ENCODE data around the gene FOXP1.

The FOXP1 gene

DNA sequence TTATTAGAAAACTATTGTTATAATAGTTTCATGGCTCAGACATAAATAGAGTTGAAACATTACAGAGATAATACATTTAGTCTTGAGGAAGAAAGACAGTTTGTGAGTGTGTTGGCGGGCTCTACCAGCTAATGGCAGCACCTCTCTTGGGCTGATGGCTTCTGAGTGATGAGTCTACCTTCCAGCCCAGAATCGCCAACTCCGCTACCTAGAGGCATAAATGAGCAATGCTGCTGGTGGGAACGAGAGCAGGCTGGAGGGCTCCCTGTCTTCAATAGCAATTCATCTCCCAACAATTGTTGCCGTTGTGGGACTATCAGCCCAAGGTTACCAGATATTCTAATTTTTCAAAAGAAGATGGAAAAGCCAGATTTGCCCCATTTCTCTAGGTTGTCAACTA is 388.7 kb downstream of the FOXP1 start:
- no peak for DNase-seq

DNA sequence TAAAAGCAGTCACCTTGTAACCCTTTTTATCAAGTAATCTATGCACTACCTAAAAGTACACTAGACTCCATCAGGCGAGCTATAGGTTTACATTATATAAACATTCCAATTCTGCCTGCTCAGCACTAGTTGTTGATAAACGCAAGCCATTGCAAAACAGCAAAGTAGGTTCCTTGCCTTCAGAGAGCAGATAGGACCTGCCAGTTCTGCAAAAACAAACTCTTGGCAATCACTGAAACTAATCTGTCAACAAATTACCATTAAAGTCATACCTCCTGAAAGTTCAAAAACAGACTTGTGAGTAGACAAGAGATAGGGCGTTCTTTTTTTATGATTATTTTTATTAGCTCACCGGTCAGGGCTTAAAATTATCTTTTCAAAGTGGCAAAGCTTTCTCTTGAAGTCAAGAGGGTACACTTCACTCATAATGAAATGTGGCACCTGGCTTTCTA is 392.5 kb downstream of the FOXP1 start:
- DNase-seq, result no peak

DNA sequence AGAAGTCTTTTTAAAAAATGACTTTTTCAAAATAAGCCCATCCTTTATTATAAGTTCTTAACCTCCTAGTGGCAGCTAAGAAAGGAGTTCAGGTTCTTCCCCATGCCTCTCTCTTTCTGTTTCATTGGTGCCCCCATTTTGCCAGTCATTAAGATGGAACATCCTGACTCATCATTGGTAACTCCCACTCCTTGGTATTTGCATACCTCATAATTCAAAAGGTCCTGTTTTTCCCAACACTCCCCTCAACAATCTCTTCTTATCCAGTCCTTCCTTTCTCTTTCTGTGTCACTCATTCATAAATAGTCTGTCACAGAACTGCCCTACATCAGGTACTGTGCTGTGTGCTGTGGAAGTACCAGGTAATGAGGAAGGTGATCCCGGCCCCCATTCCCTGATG is 394.0 kb downstream of the FOXP1 start:
- no peak for DNase-seq

DNA sequence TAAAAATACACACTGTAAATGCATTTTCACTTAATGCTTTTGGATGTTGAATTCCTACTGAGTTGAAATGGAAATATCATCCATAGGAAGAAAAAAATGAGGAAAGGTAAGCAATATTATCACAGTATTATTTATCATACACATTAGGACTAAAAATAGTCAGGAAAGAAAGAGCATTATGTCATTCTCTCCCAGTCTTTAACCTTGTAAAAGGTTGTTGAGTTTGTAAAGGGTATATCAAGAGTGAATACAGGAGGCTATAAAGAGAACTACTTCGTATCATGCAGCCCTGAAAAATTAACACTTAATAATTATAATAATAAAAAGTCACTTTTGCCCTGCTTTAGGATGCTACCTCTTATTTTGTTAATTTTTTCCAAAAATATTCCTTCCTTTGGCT is 395.8 kb downstream of the FOXP1 start:
- DNase-seq, result no peak

DNA sequence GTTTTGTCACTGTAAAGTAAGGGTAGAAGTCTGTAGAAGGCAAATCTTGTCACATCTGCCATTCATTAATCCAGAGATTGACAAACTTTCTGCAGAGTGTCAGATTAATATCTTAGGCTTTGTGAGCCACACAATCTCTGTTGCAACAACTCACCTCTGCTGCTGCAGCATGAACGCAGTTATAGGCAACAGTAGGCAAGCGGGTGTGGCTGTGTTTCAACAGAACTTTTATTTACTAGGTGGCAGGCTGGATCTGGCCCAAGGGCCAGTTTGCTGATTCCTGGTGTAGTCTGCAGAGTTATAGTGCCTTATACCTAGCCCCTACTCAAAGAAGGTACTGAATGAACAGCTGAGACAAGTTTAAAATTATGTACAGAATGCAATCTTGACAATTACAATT is 396.7 kb downstream of the FOXP1 start:
- DNase-seq, result no peak

DNA sequence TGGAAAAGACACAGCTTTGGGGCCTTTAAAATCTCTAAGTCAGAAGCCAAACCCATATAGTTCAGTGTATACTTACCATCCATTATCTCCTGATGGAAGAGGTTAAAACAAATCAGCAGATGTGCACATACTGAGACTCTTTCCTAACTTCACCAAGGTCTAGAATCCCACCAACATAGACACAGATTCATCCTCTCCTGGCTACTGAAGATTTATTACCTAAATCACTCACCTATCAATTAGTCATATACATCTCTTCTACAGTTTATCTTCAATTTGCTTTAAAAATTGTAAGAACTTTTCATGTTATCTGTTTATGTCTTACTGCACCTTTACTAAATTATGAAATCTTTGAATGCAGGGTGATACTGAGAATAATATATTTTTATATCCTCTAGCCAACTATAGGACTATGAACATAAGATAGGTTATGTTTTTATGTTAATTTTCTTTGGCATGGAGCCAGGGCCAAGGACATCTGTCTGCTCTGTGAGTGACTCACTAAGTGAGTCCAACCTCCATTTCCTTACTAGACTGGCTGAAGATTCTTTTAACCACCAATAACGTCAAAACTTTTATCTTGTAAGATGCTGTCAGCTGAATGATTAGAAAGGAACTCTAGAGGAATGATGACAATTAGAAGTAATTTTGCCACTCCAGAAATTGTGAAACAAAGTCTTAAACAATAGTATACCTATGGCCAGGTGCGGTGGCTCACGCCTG is 397.6 kb downstream of the FOXP1 start:
- DNase-seq, result no peak

DNA sequence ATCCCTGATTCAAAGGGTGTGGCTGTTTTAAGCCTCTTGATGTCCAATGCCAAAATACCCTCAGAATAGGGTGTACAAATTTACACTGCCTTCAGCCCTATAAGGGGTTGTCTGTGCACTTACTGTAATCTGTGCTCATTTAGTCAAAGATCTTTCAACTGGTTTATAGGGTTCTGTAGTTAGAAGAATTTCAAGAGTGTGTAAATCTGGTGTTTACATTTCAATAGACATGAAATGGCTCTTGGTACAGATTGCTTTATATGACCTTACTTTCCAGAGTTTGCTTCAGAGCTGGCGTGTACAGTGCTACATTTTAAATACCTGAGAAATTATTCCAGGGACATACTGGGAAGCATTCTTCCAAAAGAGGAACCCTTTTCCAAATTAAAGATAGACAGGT is 399.3 kb downstream of the FOXP1 start:
- DNase-seq, result no peak

DNA sequence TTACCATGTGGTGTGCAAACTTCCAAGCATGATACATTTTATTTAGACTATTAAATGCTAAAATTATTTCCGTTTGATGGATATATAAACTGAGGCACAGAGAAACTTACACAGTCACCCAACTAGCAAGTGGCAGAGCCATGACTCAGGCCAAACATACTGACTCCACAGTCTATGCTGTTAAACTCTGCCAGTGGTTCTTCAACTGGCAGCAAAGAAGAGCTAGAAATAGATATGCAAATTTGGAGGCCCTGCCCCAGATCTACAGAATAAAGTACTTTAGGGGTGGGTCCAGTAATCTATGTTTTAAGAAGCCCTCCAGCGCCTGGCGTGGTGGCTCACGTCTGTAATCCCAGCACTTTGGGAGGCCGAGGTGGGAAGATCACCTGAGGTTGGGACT is 400.0 kb downstream of the FOXP1 start:
- no peak for DNase-seq

DNA sequence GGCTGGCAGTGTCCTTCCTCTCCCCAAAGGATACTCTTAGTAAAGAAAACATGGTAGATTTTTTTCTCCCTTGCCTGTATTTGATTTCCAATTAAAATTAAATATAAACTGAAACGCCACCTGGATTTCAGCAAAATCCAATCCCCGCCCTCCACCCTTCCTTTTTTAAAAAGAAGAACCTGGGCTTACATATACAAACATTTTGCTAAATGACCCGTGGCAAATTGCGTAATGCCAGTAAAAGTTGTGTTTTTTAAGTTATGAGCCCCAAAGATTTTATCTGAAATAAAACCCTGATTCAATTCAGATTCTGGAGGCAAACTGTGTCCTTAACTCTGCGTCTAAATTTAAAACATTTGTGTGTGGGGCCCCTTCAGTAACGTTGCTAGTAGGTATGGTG is 403.0 kb downstream of the FOXP1 start:
- no peak for DNase-seq

DNA sequence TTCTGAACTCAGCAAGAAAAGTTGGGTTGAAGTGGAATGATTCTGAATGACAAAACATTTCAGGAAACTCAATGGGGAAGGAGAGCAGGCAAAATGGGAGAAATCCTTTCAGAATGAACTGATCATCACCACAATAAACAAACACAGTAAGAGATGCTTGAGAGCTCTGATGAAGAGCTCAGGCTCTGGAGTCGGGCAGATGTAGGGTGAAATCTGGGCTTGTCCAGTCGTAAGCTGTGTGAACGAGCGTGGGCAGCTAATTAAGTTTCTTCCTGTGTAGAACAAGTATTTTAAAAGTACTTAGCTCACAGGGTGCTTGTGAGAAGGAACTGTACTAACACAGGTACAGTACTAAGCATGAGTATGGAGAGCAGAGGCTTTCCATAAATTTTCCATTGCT is 406.2 kb downstream of the FOXP1 start:
- no peak for DNase-seq

DNA sequence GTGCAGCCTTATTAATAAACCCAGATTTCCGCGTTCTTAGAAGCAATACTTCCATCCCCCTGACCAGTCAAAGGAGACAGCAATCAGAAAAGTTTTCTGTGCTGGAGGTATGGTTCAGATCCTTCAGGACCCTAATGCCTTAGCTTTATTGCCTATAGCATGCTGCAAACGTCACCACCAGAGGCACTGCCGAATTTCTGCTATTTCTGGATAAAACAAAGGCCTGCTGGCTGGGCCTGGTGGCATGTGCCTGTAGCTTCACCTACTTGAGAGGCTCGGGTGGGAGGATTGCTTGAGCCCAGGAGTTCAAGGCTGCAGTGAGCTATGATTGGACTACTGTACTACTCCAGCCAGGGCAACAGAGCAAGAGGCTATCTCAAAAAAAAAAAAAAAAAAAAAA is 407.2 kb downstream of the FOXP1 start:
- DNase-seq, result no peak

DNA sequence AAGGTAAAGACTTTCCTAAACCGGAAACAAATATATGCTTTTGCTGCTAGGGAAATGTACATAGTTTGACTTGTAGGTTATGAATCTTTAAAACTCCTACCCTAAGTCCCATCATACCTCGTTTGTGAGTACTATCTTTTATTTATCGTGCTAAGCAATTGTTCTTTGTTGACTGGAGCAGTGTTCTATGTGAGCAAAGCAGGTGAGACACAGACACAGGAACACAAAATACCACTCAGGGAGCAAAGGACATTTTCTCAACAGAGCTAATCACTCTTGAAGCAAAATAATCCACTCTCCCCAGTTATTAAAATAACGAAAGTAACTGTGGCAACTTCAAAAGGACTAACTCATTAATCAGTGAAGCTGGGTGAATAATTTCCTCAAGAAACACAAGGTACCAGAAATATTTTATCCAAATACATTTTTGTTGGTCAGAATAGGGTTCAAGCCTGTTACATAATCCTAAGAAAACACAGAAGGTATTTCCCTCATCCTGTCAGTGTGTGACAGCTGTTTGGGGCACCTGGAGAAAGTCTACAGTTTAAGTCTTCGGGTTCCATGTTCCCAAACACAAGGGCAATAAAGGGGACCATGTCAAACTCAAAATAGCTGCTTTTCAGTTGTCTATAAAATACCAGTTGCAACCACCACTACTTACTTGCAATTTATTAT is 407.7 kb downstream of the FOXP1 start:
- DNase-seq, result no peak

DNA sequence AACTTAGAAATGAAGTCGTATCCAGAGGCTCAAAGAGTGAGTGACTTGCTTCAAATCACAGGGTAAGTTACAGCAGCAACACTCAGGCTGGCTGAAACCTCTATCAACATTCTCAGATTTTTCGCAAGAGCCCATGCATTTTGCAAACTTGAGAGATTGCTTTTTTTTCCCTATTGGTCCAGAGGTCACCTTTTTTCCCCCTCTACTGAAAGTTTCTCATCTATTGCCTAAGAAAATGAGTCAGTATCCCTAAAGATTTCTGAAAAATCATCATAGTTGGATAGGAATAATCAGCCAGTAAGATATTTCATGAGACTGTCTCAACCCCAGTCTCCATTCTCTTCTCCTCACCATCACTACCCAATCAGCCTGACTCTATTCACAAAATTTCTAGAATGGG is 410.6 kb downstream of the FOXP1 start:
- DNase-seq, result no peak

DNA sequence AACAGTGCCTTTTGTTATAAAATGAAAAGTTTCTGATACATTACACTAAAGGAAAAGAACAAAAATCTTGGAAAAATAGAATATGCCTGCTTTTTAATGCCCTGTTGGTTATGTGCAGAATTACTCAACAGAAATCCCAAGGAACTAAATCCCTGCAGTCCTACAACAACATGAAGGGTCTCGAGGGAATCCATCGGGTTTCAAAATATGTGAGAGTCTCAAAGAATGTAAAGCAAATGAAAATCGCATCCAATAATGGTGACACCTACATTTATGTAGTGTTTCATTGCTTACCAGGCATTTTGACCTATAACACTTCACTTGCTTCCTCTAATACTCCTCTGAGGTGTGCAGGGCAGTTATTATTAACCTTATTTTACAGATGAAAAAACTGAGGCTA is 411.3 kb downstream of the FOXP1 start:
- no peak for DNase-seq

DNA sequence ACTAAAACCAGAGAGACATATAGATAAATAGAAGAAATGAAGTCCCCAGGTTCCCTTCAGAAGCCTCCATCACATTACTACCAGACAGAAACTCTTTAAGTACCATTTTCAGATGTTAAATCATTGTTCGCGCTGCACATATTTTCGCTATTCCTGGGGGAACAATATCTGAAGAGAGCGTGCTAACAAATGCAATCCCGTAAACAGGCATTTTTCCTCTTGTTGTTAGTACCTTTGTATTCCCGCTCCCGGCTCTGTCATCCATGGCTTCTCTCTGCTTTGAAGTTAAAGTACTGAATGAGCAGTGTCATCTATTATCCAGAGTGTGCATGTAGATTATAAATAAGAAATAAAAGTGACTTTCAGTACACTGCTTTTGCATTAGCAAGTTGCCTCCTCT is 412.3 kb downstream of the FOXP1 start:
- DNase-seq, result no peak

DNA sequence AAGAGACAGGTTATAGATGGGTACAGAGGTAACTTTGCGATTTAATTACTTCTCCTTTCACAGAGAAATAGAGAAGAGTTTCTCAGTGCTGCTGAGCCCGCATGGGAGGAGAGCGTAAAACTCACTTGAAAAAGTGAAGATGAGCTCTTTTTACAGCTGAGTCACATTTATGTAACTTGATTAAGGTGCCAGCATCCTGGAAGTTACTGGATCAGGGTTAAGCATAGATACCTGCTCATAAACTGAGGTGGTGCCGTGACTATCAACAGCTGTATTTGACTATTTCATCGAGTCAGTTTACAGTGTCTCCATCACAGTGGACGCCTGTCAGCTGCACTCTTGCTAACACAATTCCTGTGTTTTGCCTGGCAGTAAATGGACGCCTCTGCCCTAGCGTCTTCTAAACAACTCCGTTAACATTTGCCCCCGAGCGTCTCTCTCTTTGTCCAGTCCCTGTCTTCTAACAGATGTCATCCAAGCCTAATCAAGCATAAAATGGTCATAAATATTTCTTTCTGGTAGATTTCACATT is 414.6 kb downstream of the FOXP1 start:
- DNase-seq, result no peak

DNA sequence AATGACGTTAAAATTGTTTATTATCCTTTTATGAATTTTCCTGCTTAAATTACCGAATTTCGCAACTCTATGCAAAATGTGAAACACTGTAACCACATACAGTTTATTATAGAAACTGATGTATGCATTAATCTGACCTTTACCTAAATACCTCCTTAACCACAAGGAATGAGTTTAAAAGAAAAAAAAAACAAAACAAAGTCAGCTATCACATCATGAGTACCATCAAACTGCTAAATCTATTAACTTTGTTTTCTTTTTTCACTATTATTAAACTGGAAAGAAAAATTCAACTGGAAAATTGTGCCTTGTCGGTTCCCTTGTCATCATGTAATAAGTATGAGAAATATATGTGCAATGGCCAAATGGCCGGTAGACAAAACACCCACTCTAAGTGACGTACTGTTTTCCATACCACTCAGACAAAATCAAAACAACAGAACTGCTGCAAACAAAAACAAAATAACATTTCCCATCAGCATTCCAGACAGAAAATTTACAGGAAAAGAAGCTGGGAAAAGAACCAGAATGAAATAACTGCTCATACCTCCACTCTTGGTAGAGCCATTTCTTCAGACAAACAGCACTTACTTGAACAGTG is 415.3 kb downstream of the FOXP1 start:
- no peak for DNase-seq

DNA sequence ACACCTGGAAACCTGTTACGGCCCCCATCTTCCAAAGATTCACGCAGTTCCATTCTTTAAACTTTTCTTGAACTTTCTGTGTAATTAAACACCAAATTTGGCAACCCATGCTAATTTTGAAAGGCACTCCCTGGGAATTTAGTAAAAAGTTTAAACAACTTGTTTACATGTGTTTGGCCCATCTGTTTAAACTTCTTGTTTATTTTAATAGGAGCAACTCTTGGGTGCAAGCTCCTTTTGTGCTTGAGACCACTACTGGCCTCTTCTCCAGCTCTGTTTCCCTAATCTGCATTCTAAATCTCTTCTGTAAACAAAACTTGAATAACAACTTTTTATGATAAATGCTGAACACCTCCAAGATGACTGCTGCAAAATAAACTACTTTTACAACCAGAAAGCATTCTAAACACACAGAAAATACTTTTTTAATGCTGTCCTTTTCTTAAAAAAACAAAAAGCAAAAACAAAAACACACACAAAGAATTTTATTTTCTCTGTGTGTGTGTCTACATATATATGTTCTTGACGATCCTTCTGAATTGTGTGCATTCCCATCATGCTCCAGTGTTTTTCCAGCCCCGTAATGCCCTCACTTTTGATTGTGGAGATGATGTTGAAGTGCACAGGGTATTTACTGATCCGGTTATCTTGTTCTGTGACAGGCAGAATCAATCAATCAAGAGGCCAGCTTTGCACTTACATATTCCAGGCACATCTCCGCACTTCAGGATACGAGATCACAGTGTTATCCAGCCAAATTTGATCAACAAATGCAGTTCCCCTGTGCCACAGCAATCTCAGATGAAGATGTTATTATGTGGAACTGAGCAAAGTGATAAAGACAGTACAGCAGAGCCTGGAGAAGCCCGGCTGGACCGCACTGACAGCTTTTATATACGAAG is 416.9 kb downstream of the FOXP1 start:
- no peak for DNase-seq

DNA sequence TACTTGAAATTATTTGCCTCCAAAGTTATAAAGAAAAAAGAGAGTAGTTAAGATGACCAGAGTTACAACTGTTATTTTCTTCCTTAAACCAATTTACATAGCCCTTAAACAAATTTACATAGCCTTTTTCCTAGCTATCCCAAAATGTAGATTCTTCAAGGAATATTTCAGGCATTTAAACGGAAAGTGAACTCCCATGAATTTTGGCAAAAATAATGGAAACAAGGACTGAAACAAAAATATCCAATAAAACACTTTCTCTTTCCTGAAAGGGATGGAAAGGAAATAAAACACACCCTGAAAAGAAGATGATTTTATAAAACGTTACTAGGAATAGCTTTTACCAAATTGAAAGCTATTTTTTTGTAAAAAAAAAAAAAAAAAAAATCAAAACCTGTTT is 418.6 kb downstream of the FOXP1 start:
- DNase-seq, result no peak

DNA sequence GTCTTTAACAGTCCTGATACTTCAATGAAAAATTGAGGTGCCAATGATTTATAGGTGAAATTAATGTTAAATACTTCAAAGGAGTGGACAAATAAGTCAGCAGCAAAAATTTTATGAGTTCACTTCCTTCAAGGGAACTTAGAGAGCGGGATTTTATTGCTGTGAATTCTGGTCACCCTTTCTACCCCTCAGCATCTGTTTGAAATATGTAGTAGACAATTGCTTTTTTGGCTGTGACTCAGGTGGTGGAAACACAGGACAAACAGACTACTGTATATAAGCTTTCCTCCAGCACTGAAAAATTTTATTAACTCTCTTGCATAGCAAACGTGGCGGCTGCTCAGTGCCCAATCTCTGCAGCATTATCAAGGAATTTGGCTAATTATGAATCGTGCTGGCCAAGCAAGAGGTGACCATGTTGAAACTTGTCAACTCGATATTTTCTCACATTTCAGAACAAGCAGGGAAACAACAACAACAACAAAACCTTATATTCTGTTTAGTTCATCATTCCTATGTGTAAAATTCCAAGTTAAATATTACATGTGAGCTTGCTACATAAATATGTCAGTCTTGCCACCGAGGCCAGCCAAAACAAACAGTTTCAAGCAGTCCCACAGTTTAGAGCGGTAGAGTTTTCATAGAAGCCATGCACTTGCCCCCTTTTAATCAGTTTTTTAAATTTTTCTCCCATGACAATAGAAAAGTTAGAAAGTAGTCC is 420.2 kb downstream of the FOXP1 start:
- DNase-seq, result no peak

DNA sequence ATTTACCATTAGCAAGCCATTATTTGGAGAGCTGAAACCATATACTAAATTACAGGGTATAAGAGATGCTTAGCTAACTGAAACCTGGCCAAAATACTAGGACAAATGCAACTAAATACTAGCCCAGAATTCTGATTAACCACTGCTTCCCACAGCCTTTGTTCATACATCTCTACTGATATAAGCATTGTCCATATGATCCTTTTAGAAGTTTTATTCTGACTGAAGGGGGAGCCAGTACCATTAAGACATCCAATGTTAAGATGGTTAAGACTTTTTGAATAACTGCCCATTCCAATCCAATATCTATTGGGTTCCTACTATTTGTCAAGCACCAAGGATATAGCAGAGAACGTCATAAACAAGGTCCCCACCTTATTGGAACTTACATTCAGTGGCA is 421.3 kb downstream of the FOXP1 start:
- no peak for DNase-seq

DNA sequence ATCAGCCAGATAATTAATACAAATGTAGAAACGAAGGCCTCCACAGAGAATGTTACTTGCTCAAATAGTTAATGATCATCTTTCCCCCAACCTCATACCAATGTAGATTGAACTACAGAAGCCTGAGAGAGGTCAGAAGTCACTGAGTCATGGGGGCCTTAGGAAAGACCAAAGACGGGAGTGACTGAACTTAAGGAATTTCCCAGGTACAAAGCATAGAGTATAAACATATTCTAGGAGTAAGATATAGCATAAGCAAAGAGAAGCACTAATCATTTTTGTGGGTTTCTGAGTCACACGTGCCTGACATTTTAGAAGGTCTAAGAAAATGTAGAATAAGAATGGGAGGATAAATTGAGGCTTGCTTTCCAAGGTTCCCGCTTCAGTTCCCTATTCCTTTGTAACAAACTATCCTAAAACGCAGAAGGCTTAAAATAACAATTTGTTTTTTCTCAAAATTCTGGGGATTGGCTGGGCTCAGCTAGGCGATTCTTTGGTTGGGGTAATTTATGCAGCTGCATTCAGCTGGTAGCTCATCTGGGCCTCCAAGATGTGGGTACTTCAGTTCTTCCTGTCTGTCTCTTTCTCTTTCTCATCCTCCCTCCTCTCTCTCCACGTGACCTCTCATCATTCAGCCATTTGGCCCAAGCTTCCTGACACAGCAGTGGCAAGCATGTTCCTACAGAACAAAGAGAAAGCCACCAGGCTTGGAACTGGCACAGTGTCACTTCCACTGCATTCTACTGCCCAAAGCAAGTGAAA is 422.6 kb downstream of the FOXP1 start:
- DNase-seq, result no peak
